Tibial nerve (tissue), 4 donors: Measurements from ENCODE around the gene BRPF3.

Source experiments
- EP300 ChIP-seq, 2 donors: sonication (generic); formaldehyde crosslinking; IDR thresholded peaks; one replicate each; pipeline ENCODE4 v1.6.1; 2017; ENCODE audit warnings: antibody characterized with exemption in 2 of 2, mild to moderate bottlenecking in 1 of 2
- POLR2A ChIP-seq, 2 donors: fragments of 450-650 bp; IDR thresholded peaks; one replicate each; pipeline ENCODE4 v1.6.1; 2017; ENCODE audit warnings: antibody characterized with exemption in 2 of 2, mild to moderate bottlenecking in 2 of 2, moderate library complexity in 2 of 2
- TF ChIP-seq, protein P1 (sequence below), 5 experiments: fragments of 200-600 bp in 3 of 5; fragments of 450-650 bp in 2 of 5; sonication (generic) in 3 of 5; IDR thresholded peaks; one replicate each; pipeline ENCODE4 v1.5.1; 2016 to 2019; ENCODE audit warnings: antibody characterized with exemption in 5 of 5, mild to moderate bottlenecking in 3 of 5, moderate library complexity in 2 of 5

DNA sequence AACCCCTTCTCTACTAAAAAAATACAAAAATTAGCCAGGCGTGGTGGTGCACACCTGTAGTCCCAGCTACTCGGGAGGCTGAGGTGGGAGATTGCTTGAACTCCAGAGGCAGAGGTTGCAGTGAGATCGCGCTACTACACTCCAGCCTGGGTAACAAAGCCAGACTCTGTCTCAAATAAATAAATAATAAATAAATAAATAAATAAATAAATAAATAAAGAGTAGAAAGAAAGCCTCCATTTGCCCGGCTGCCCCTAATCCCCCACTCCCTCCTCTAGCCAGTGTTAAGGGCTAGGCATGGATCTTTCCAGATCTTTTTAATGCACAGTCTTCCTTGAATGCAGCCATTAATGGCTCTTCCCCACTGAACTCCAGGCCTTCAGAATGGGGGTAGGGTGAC is 76.5 kb downstream of the BRPF3 start:
- no peak for TF ChIP-seq POLR2A (IDR thresholded peaks at IDR 0.05)
- TF ChIP-seq, protein P1, sequence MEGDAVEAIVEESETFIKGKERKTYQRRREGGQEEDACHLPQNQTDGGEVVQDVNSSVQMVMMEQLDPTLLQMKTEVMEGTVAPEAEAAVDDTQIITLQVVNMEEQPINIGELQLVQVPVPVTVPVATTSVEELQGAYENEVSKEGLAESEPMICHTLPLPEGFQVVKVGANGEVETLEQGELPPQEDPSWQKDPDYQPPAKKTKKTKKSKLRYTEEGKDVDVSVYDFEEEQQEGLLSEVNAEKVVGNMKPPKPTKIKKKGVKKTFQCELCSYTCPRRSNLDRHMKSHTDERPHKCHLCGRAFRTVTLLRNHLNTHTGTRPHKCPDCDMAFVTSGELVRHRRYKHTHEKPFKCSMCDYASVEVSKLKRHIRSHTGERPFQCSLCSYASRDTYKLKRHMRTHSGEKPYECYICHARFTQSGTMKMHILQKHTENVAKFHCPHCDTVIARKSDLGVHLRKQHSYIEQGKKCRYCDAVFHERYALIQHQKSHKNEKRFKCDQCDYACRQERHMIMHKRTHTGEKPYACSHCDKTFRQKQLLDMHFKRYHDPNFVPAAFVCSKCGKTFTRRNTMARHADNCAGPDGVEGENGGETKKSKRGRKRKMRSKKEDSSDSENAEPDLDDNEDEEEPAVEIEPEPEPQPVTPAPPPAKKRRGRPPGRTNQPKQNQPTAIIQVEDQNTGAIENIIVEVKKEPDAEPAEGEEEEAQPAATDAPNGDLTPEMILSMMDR (IDR thresholded peaks at IDR 0.05), result no peak
- no peak for TF ChIP-seq EP300 (IDR thresholded peaks at IDR 0.05)
